Right ventricle myocardium superior (tissue), 1 donor: ENCODE results near the gene SUGP1. TPM values are rescaled to one million over a fixed set of nuclear protein-coding genes. Genes with fewer than 3 reads are reported as not detected.
"Not testable (repeated sequence)": the region's sequence is repeated elsewhere in the genome, so short reads cannot be mapped to it uniquely, and the experiment has no call there.

Experiments used
- ATAC-seq: fragments of 200-7000 bp; cut with Tn5 transposase; one replicate; pipeline ENCODE4 v1.9.1; 2020; ENCODE audit warnings: mild to moderate bottlenecking; ENCODE audit not compliant: poor library complexity
- DNase-seq: peaks from one replicate; pipeline ENCODE4 v3.0.0-alpha.2; 2020
- intact Hi-C: fragments of 100-400 bp; cut with DNase I; formaldehyde crosslinking; loops from one replicate; pipeline ENCODE4 v1.11.2; 2022
- long read RNA-seq: library from polyadenylated mRNA; unstranded; transcript quantifications from one replicate; pipeline ENCODE4 v2.0.0, GENCODE V29; 2021
- total RNA-seq: library from RNA; stranded (reverse); fragmentation: NEBNext Ultra II Directional; extraction: Animal tissue kit (Norgen Biotek cat#: 25700); gene quantifications from one replicate; pipeline ENCODE4 v1.2.1, GENCODE V29; 2021
- donor health status: DM: no; HTN: yes; CAD: no; lungs with severe emphysema.

The SUGP1 gene
- total RNA-seq = 37.2 TPM
- long read RNA-seq, transcript SUGP1-201 (14 exons, 2,423 nt) = major isoform, 42 of 58 reads
- long read RNA-seq, partial matches to known transcripts = 10 of 58 reads
- long read RNA-seq, other reads (novel, unspliced or antisense) = 6 of 58 reads

- intact Hi-C loops = no loop called here
- DNase-seq = peak; percentile 93
- peak; percentile 97 for ATAC-seq
Measured at GRCh38 chr19:19320361-19321140, at the start of gene SUGP1, which contains the start of gene MAU2. TSS of gene SUGP1 (minus strand) at chr19:19320509. CDS start at chr19:19320496, 13 bp downstream. TSS of gene MAU2 (plus strand) at chr19:19320829. CDS start at chr19:19320860, 31 bp downstream.

- no peak for DNase-seq
- intact Hi-C loops = no loop called here
Measured at GRCh38 chr19:19368087-19368486, 47.8 kb upstream of the SUGP1 start.

GRCh38 chr19:19366434-19367396, 46.4 kb upstream of the SUGP1 start:
- intact Hi-C loops = loop anchor here (2.0 kb wide), 1 partner anchor 122 kb away; no protein-coding TSS in a partner anchor
- ATAC-seq (peak; percentile 89), DNase-seq (peak; percentile 78)

More at GRCh38 chr19:19368087-19368486, 47.8 kb upstream of the SUGP1 start:
- no peak for ATAC-seq

- ATAC-seq = no peak
- DNase-seq = no peak
- intact Hi-C loops = no loop called here
Measured at GRCh38 chr19:19362075-19362474, 41.8 kb upstream of the SUGP1 start.

GRCh38 chr19:19361075-19361594, 40.8 kb upstream of the SUGP1 start:
- intact Hi-C loops = no loop called here
- DNase-seq (peak; percentile 87), ATAC-seq (peak; percentile 83)

GRCh38 chr19:19356901-19357566, 36.7 kb upstream of the SUGP1 start:
- no peak for ATAC-seq
- intact Hi-C loops = no loop called here
- no peak for DNase-seq

GRCh38 chr19:19356500-19356899, 36.2 kb upstream of the SUGP1 start:
- intact Hi-C loops = no loop called here
- DNase-seq (no peak), ATAC-seq (no peak)

GRCh38 chr19:19355606-19356139, 35.4 kb upstream of the SUGP1 start:
- DNase-seq (no peak), ATAC-seq (no peak)
- intact Hi-C loops = no loop called here

- ATAC-seq = no peak
- intact Hi-C loops = no loop called here
- DNase-seq = no peak
Measured at GRCh38 chr19:19354932-19355331, 34.6 kb upstream of the SUGP1 start.

GRCh38 chr19:19354007-19354406, 33.7 kb upstream of the SUGP1 start:
- DNase-seq = no peak
- ATAC-seq = no peak
- intact Hi-C loops = no loop called here

- DNase-seq (no peak), ATAC-seq (no peak)
- intact Hi-C loops = no loop called here
Measured at GRCh38 chr19:19352823-19353222, 32.5 kb upstream of the SUGP1 start.

GRCh38 chr19:19350756-19351155, 30.4 kb upstream of the SUGP1 start:
- ATAC-seq, DNase-seq, intact Hi-C loops: not testable (repeated sequence)

GRCh38 chr19:19349365-19349764, 29.1 kb upstream of the SUGP1 start:
- DNase-seq (no peak), ATAC-seq (no peak)
- intact Hi-C loops = no loop called here

- intact Hi-C loops = no loop called here
- ATAC-seq (no peak), DNase-seq (no peak)
Measured at GRCh38 chr19:19348266-19348665, 28.0 kb upstream of the SUGP1 start.

- DNase-seq (no peak), ATAC-seq (no peak)
- intact Hi-C loops = no loop called here
Measured at GRCh38 chr19:19347401-19348110, 27.2 kb upstream of the SUGP1 start.

- intact Hi-C loops = no loop called here
Measured at GRCh38 chr19:19345970-19346369, 25.7 kb upstream of the SUGP1 start.

GRCh38 chr19:19345232-19345631, 24.9 kb upstream of the SUGP1 start:
- intact Hi-C loops = no loop called here
- ATAC-seq (no peak), DNase-seq (no peak)

More at GRCh38 chr19:19345970-19346369, 25.7 kb upstream of the SUGP1 start:
- ATAC-seq (no peak), DNase-seq (no peak)
